Measurements from ENCODE around the gene ZC3H4. TPM values are rescaled to one million over a fixed set of nuclear protein-coding genes. Genes with fewer than 3 reads are reported as not detected.

ZC3H4 gene
- total and polyA plus RNA-seq, 2 donors (not counting 1 experiment from before 2014, with no cell fraction given), result 12.7 to 73.7 TPM

DNA sequence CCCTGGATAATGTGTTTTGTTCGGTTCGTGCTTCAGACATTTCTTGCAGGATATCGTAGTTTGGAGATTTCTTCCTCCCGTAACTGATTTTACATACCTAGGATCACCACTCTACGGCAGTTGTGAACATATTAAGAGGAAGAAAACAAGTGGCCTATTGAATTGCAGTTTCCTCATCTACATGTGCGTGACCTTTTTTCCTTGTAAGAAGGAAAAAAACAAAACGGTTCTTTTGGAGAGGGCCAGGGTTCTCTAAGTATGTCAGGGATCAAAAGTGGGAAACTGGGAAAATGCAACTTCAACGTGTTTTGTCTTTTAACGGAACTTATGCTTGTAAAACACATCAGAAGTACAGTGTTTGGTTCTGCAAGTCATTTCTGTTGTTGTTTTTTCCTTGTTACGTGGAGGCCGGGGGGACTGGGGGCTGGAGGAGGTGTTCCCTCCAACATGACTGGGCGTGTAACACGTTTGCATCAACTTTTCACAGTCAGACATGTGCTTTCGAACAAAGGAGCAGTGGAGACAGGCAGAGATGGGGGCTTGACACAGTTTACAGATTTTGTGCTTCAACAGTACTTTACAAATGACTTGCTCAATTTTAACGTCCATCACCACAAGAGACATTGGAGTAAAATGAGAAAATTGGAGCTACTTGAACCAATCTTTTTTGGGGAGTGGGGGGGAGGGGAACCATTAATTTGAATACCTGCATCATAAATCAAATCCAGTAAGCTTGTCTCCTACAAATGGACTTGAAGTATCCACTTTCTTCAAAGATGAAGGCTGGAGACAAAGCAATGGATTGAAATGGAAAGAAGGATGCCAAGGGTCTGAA, 3.8 kb downstream of the ZC3H4 start:
- Histone ChIP-seq H3K9me3 (ENCODE audit: control extremely low read depth in 1 of 3, control insufficient read depth in 2 of 3, insufficient read depth in 1 of 3, low read length in 2 of 3) (no peaks in the 10 kb centered on the region), H3K27me3 (replicated peaks in 1 of 4; ENCODE audit: control extremely low read depth in 1 of 4, control insufficient read depth in 3 of 4, insufficient read depth in 4 of 4, low read length in 3 of 4) (no peaks in the 10 kb centered on the region), H3K27ac (ENCODE audit: low read length in 2 of 2) (peak overlapping the region; percentile 96 to 100), H3K9ac (ENCODE audit: low read length) (peak overlapping the region; percentile 100), H2AFZ (ENCODE audit: insufficient read depth, low read depth, low read length, poor library complexity, severe bottlenecking) (peak overlapping the region; percentile 52), H4K20me1 (ENCODE audit: control insufficient read depth, insufficient read depth, low read length, poor library complexity, severe bottlenecking) (no peaks in the 10 kb centered on the region), H3K79me2 (ENCODE audit: control insufficient read depth, insufficient read depth, low read length) (peaks cover 65% of the 10 kb centered on the region), H3K4me1 (ENCODE audit: control insufficient read depth in 2 of 2, insufficient read depth in 2 of 2, low read length in 2 of 2) (peaks cover 42 to 48% of the 10 kb centered on the region in 2 donors), H3K4me2 (replicated peaks; ENCODE audit: low read depth, low read length, poor library complexity, severe bottlenecking) (peak overlapping the region; percentile 92), H3K36me3 (replicated peaks in 1 of 2; ENCODE audit: control extremely low read depth in 1 of 2, control insufficient read depth in 1 of 2, extremely low read depth in 1 of 2, insufficient read depth in 2 of 2, low read length in 1 of 2) (peaks cover 6 to 16% of the 10 kb centered on the region in 2 experiments), H3K4me3 (ENCODE audit: control extremely low read depth in 1 of 5, extremely low read depth in 1 of 5, insufficient read depth in 1 of 5, low read depth in 2 of 5, low read length in 4 of 5) (peak overlapping the region; percentile 94 to 99 (median 98))
- ATAC-seq (ENCODE audit: low read depth), result no peak
- ChIA-PET POLR2A (interaction anchor here (0.6 to 4.7 kb wide), 3 partner anchors 21 to 402 kb away, joined by 3 to 30 read pairs (median 12); no protein-coding TSS in a partner anchor), CTCF (interaction anchor here (2.1 to 2.7 kb wide), 3 partner anchors 14 to 30 kb away, joined by 6 to 11 read pairs (median 10); no protein-coding TSS in a partner anchor)
- Mint-ChIP-seq H3K4me3 (peak overlapping the region; percentile 88), H3K9me3 (ENCODE audit: insufficient read depth) (no peaks in the 10 kb centered on the region), H3K27ac (peak overlapping the region; percentile 99), H3K27me3 (no peaks in the 10 kb centered on the region), H3K4me1 (peaks cover 62% of the 10 kb centered on the region)
- peak; percentile 41 for DNase-seq
- 2% methylated on average over 6 of the region's 15 CpGs for WGBS (ENCODE audit: insufficient coverage)
- intact Hi-C loops (cut with micrococcal nuclease), result loop anchor here (2.0 to 10.0 kb wide), 3 partner anchors 15 to 495 kb away; partner anchors contain the start of gene BICRA
- TF ChIP-seq CTCF (IDR thresholded peaks at IDR 0.05) (no peak), EZH2 (IDR thresholded peaks at IDR 0.05; ENCODE audit: borderline replicate concordance, insufficient read depth, low read depth, low read length, poor library complexity, severe bottlenecking) (no peak)

DNA sequence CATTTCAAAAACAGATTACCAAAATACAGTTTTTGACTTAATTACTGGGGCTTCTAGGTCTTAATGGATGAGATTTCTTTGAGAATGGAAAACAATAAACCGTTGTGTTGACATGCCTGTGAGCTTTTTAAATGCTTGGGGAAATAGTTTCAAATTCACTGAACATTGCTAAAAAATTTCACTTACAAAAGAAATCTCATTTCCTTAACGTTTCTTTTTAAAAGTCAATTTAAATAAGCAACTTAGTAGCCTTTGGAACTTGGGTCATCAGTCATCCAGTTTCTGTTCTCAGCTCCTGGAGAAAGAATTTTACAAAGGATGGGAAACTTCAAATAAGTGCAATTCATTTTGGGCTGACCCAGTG, 4.4 kb downstream of the ZC3H4 start:
- peaks cover 6 to 21% of the 10 kb centered on the region in 2 experiments for H3K36me3 ChIP-seq (replicated peaks in 1 of 2; ENCODE audit: control extremely low read depth in 1 of 2, control insufficient read depth in 1 of 2, extremely low read depth in 1 of 2, insufficient read depth in 2 of 2, low read length in 1 of 2)
- H4K20me1 ChIP-seq (ENCODE audit: control insufficient read depth, insufficient read depth, low read length, poor library complexity, severe bottlenecking), result peaks cover 4% of the 10 kb centered on the region
- POLR2A ChIA-PET, result no interaction called here
- TF ChIP-seq CTCF (IDR thresholded peaks at IDR 0.05), result no peak
- TF ChIP-seq EZH2 (IDR thresholded peaks at IDR 0.05; ENCODE audit: borderline replicate concordance, insufficient read depth, low read depth, low read length, poor library complexity, severe bottlenecking), result no peak
- WGBS (ENCODE audit: insufficient coverage), result no CpG with 5 or more reads among the region's 2 CpGs
- no peaks in the 10 kb centered on the region for H3K9me3 ChIP-seq (ENCODE audit: control extremely low read depth in 1 of 3, control insufficient read depth in 2 of 3, insufficient read depth in 1 of 3, low read length in 2 of 3)
- H2AFZ ChIP-seq (ENCODE audit: insufficient read depth, low read depth, low read length, poor library complexity, severe bottlenecking), result peak overlapping the region; percentile 52
- peak overlapping the region; percentile 92 for H3K4me2 ChIP-seq (replicated peaks; ENCODE audit: low read depth, low read length, poor library complexity, severe bottlenecking)
- H3K79me2 ChIP-seq (ENCODE audit: control insufficient read depth, insufficient read depth, low read length), result peaks cover 71% of the 10 kb centered on the region
- peak overlapping the region in 1 of 2 donors; percentile 100 for H3K27ac ChIP-seq (ENCODE audit: low read length in 2 of 2)
- H3K4me3 Mint-ChIP-seq, result peak overlapping the region; percentile 88
- no peaks in the 10 kb centered on the region for H3K27me3 ChIP-seq (replicated peaks in 1 of 4; ENCODE audit: control extremely low read depth in 1 of 4, control insufficient read depth in 3 of 4, insufficient read depth in 4 of 4, low read length in 3 of 4)
- peak overlapping the region in 1 of 5 experiments; percentile 99 for H3K4me3 ChIP-seq (ENCODE audit: control extremely low read depth in 1 of 5, extremely low read depth in 1 of 5, insufficient read depth in 1 of 5, low read depth in 2 of 5, low read length in 4 of 5)
- CTCF ChIA-PET, result interaction anchor here (2.1 to 2.7 kb wide), 3 partner anchors 14 to 30 kb away, joined by 6 to 11 read pairs (median 10); no protein-coding TSS in a partner anchor
- peaks cover 61% of the 10 kb centered on the region for H3K4me1 Mint-ChIP-seq
- DNase-seq (no peak), ATAC-seq (ENCODE audit: low read depth) (no peak)
- no peaks in the 10 kb centered on the region for H3K9me3 Mint-ChIP-seq (ENCODE audit: insufficient read depth)
- intact Hi-C loops (cut with micrococcal nuclease), result loop anchor here (2.0 kb wide), 1 partner anchor 14 kb away; no protein-coding TSS in a partner anchor
- peaks cover 43 to 44% of the 10 kb centered on the region in 2 donors for H3K4me1 ChIP-seq (ENCODE audit: control insufficient read depth in 2 of 2, insufficient read depth in 2 of 2, low read length in 2 of 2)
- H3K9ac ChIP-seq (ENCODE audit: low read length), result peak overlapping the region; percentile 100
- no peaks in the 10 kb centered on the region for H3K27me3 Mint-ChIP-seq
- H3K27ac Mint-ChIP-seq, result peak overlapping the region; percentile 85
